ENCODE results near the gene SIRT1. TPM values are rescaled to one million over a fixed set of nuclear protein-coding genes. Genes with fewer than 3 reads are reported as not detected.
A peak's percentile ranks its signal among the peaks of the same experiment; 100 is the strongest.

The SIRT1 gene
- total and polyA plus RNA-seq, 2 donors (not counting 3 experiments of a cell fraction or from before 2014, with no cell fraction given), result 3.7 to 14.8 TPM

DNA sequence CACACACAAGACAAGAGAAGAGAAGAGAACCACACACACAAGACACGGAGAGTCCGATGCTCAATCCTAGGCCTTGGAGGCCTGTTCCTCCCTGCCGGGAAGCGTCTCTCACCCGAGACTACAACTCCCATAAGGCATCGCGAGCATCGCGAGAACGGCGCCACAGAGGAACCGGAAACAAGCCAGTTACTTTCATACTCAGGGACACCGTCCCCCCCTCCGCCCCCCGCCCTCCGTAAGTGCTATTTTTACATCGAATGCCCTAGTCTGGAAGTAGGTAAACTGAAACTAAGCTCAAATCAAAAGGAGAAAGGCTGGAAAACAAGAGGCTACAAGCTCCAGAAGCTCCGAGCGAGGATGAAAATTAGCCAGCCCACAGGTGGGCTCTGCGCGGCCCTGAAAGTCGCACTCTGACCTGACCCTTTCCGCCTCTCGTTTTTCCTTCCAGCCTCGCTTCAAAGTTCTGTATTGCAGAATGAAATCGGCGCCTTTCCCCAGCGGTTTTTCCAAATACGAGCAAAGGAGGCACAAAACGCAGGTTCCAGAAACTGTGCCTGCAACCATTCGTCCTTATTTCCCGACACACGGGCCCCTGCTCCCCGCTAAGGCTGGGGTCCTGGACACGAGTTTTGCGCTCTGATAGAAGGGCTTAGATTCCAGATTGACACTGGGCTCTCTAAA is 35.0 kb upstream of the SIRT1 start:
- FAIRE-seq, result peak; percentile 94

More for the DNA sequence above, 35.0 kb upstream of the SIRT1 start:
- Histone ChIP-seq H3K9ac (replicated peaks; ENCODE audit: extremely low read depth, insufficient read depth, low read length) (peak overlapping the region; percentile 93), H4K20me1 (replicated peaks; ENCODE audit: control insufficient read depth, extremely low read depth, insufficient read depth, low read length) (no peaks in the 10 kb centered on the region), H3K4me3 (replicated peaks in 1 of 3; ENCODE audit: insufficient read depth in 1 of 3, low read depth in 1 of 3, low read length in 3 of 3) (peak overlapping the region; percentile 66 to 88 (median 74)), H3K79me2 (ENCODE audit: control insufficient read depth, insufficient read depth, low read length) (no peaks in the 10 kb centered on the region), H3K9me3 (replicated peaks; ENCODE audit: control insufficient read depth, insufficient read depth, low read length) (no peaks in the 10 kb centered on the region), H3K36me3 (ENCODE audit: control insufficient read depth in 2 of 2, extremely low read depth in 1 of 2, insufficient read depth in 2 of 2, low read length in 2 of 2) (no peaks in the 10 kb centered on the region), H3K9me1 (replicated peaks; ENCODE audit: control insufficient read depth, extremely low read depth, insufficient read depth, low read length) (no peaks in the 10 kb centered on the region), H2AFZ (ENCODE audit: low read depth, low read length) (peak overlapping the region; percentile 87), H3K27ac (ENCODE audit: insufficient read depth, low read depth, low read length) (peak overlapping the region; percentile 74), H3K4me2 (ENCODE audit: insufficient read depth, low read length) (peak overlapping the region; percentile 63), H3K4me1 (ENCODE audit: control insufficient read depth, extremely low read depth, insufficient read depth, low read length) (peaks cover 3% of the 10 kb centered on the region), H3K27me3 (ENCODE audit: control insufficient read depth in 2 of 2, insufficient read depth in 2 of 2, low read length in 2 of 2) (no peaks in the 10 kb centered on the region)
- TF ChIP-seq JUN (IDR thresholded peaks at IDR 0.05; ENCODE audit: borderline replicate concordance, insufficient read depth, insufficient read length, low read depth) (no peak), POLR2A (IDR thresholded peaks at IDR 0.05; ENCODE audit: low read depth, low read length) (peak; percentile 61), MYC (IDR thresholded peaks at IDR 0.05; ENCODE audit: low read depth, low read length) (no peak), FOS (IDR thresholded peaks at IDR 0.05; ENCODE audit: borderline replicate concordance, insufficient read depth, low read length) (no peak), GATA2 (IDR thresholded peaks at IDR 0.05; ENCODE audit: insufficient read depth, insufficient read length, low read depth, low read length) (no peak), EZH2 (IDR thresholded peaks at IDR 0.05; ENCODE audit: borderline replicate concordance, low read depth, low read length, severe bottlenecking) (no peak), POLR2AphosphoS5 (IDR thresholded peaks at IDR 0.05; ENCODE audit: insufficient read depth, low read depth, low read length) (peak; percentile 63)
- TF ChIP-seq, protein P1, sequence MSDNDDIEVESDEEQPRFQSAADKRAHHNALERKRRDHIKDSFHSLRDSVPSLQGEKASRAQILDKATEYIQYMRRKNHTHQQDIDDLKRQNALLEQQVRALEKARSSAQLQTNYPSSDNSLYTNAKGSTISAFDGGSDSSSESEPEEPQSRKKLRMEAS (IDR thresholded peaks at IDR 0.05; ENCODE audit: insufficient read depth, insufficient read length), result no peak
- TF ChIP-seq, protein P2, sequence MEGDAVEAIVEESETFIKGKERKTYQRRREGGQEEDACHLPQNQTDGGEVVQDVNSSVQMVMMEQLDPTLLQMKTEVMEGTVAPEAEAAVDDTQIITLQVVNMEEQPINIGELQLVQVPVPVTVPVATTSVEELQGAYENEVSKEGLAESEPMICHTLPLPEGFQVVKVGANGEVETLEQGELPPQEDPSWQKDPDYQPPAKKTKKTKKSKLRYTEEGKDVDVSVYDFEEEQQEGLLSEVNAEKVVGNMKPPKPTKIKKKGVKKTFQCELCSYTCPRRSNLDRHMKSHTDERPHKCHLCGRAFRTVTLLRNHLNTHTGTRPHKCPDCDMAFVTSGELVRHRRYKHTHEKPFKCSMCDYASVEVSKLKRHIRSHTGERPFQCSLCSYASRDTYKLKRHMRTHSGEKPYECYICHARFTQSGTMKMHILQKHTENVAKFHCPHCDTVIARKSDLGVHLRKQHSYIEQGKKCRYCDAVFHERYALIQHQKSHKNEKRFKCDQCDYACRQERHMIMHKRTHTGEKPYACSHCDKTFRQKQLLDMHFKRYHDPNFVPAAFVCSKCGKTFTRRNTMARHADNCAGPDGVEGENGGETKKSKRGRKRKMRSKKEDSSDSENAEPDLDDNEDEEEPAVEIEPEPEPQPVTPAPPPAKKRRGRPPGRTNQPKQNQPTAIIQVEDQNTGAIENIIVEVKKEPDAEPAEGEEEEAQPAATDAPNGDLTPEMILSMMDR (IDR thresholded peaks at IDR 0.05; ENCODE audit: extremely low read depth in 1 of 2, insufficient read depth in 1 of 2, low read depth in 1 of 2, low read length in 2 of 2), result no peak
- DNase-seq (ENCODE audit: low read depth, low spot score), result peak; percentile 92
- dilution Hi-C loops (cut with MboI; ENCODE audit: extremely low pct_ligation_motif_present, low sequenced_read_pairs) (no loop called here), intact Hi-C loops (cut with micrococcal nuclease) (loop anchor here (1.0 to 10.0 kb wide), 3 partner anchors 35 to 678 kb away; partner anchors contain the start of genes HERC4, SIRT1 and SLC25A16)
- CTCF ChIA-PET, result interaction anchor here (1.3 kb wide), 1 partner anchor 61 kb away, joined by 3 read pairs; no protein-coding TSS in a partner anchor
- TSS peak; percentile 98 for BruUV-seq (replicated peaks)
- POLR2A ChIA-PET, result interaction anchor here (0.6 kb wide), 1 partner anchor 34 kb away, joined by 4 read pairs; no protein-coding TSS in a partner anchor

Measured in endothelial cell of umbilical vein (primary cell).